Measurements from ENCODE around the gene PAGE2B.
A peak's percentile ranks its signal among the peaks of the same experiment; 100 is the strongest.
"Not testable (repeated sequence)": the region's sequence is repeated elsewhere in the genome, so short reads cannot be mapped to it uniquely, and the experiment has no call there.

The PAGE2B gene, protein sequence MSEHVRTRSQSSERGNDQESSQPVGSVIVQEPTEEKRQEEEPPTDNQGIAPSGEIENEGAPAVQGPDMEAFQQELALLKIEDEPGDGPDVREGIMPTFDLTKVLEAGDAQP

DNA sequence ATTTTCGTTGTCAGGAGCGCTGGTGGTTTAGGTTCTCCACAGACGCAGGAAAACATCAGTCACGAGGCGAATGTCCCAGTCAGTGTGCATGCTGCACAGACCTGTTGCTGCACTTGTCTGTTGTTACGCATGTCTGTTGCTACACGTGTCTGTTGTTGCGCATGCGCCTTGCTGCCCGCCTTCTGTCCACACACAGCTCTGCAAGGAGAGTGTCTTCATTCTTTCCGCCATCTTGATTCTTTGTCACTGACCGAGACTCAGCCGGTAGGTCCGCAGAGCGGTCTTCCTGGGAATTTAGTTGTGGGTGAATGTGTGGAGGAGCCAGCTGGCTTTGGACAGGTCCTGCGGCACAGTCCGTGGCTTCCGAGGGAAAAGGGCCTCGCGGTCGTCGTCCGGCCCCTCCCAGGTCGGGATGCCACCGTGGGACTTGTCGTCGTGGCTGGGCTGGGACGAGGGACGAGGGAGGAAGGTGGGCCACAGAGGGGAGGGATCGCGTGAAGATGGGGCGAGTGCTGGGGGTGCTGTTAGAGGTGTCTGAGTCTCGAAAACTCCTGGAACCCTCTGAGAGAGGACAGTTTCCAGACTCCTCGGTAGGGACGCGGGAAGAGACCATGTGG, at the start of gene PAGE2B:
TSS of gene PAGE2B (plus strand) at position 180 of the 617 bp plus-strand sequence. CDS start 1,012 bp downstream, outside the sequence.
- Mint-ChIP-seq H3K9me3 (no peaks in the 10 kb centered on the region), H3K4me3 (no peak within 1 kb of the TSS), H3K4me1 (ENCODE audit: low read depth) (no peaks in the 10 kb centered on the region), H3K36me3 (ENCODE audit: low read depth) (no peaks in the 10 kb centered on the region), H3K27ac (no peak within 1 kb of the TSS), H3K27me3 (no peaks in the 10 kb centered on the region)

DNA sequence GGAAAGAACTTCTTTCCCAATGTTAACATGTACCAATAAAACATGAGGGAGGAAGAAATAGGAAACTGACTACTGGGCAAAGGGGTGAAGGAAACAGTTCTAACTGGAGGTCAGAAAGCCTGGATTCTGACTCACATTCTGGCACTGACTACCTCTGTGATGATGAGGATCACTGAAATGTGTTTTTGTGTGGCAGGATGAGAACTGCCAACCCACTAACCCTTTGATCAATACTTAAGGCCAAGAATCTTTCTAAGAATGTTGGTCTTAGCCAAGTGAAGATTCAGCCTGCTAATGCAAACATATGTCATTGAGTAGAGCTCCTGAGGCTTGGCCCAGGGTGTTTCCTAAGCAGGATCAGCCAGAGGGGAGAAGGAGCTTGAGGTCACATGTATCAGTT, 48.7 kb upstream of the PAGE2B start:
- Mint-ChIP-seq H3K27me3 (no peaks in the 10 kb centered on the region), H3K4me3 (no peak overlapping the region), H3K9me3 (no peaks in the 10 kb centered on the region), H3K27ac (no peak overlapping the region), H3K36me3 (ENCODE audit: low read depth) (peaks cover 2% of the 10 kb centered on the region), H3K4me1 (ENCODE audit: low read depth) (no peaks in the 10 kb centered on the region)

- Mint-ChIP-seq H3K9me3 (no peaks in the 10 kb centered on the region), H3K4me3 (no peak overlapping the region), H3K27me3 (no peaks in the 10 kb centered on the region), H3K27ac (peak overlapping the region; percentile 36), H3K4me1 (ENCODE audit: low read depth) (no peaks in the 10 kb centered on the region), H3K36me3 (ENCODE audit: low read depth) (no peaks in the 10 kb centered on the region)
Observed at GRCh38 chrX:55026840-55027239, 48.0 kb upstream of the PAGE2B start.

GRCh38 chrX:55028040-55028439, 46.8 kb upstream of the PAGE2B start:
- Mint-ChIP-seq H3K9me3 (no peaks in the 10 kb centered on the region), H3K27me3 (no peaks in the 10 kb centered on the region), H3K27ac (no peak overlapping the region), H3K36me3 (ENCODE audit: low read depth) (no peaks in the 10 kb centered on the region), H3K4me1 (ENCODE audit: low read depth) (no peaks in the 10 kb centered on the region), H3K4me3 (no peak overlapping the region)

GRCh38 chrX:55028611-55029010, 46.2 kb upstream of the PAGE2B start:
- H3K4me1 Mint-ChIP-seq (ENCODE audit: low read depth), result no peaks in the 10 kb centered on the region
- no peak overlapping the region for H3K4me3 Mint-ChIP-seq
- no peaks in the 10 kb centered on the region for H3K9me3 Mint-ChIP-seq
- no peak overlapping the region for H3K27ac Mint-ChIP-seq
- no peaks in the 10 kb centered on the region for H3K36me3 Mint-ChIP-seq (ENCODE audit: low read depth)
- no peaks in the 10 kb centered on the region for H3K27me3 Mint-ChIP-seq

GRCh38 chrX:55029291-55029690, 45.5 kb upstream of the PAGE2B start:
- no peaks in the 10 kb centered on the region for H3K4me1 Mint-ChIP-seq (ENCODE audit: low read depth)
- no peak overlapping the region for H3K4me3 Mint-ChIP-seq
- no peaks in the 10 kb centered on the region for H3K36me3 Mint-ChIP-seq (ENCODE audit: low read depth)
- H3K27ac Mint-ChIP-seq, result no peak overlapping the region
- H3K27me3 Mint-ChIP-seq, result no peaks in the 10 kb centered on the region
- H3K9me3 Mint-ChIP-seq, result no peaks in the 10 kb centered on the region

GRCh38 chrX:55030271-55031205, 44.3 kb upstream of the PAGE2B start, which contains the start of gene ALAS2:
Gene ALAS2 (minus strand): TSS chrX:55030977. CDS start chrX:55026000, 4,977 bp downstream.
- H3K4me3 Mint-ChIP-seq, result no peak within 1 kb of the TSS
- H3K27ac Mint-ChIP-seq, result no peak within 1 kb of the TSS
- H3K36me3 Mint-ChIP-seq (ENCODE audit: low read depth), result no peaks in the 10 kb centered on the region
- no peaks in the 10 kb centered on the region for H3K4me1 Mint-ChIP-seq (ENCODE audit: low read depth)
- H3K9me3 Mint-ChIP-seq, result no peaks in the 10 kb centered on the region
- no peaks in the 10 kb centered on the region for H3K27me3 Mint-ChIP-seq

- Mint-ChIP-seq H3K27ac (no peak overlapping the region), H3K27me3 (no peaks in the 10 kb centered on the region), H3K9me3 (no peaks in the 10 kb centered on the region), H3K36me3 (ENCODE audit: low read depth) (no peaks in the 10 kb centered on the region), H3K4me3 (no peak overlapping the region), H3K4me1 (ENCODE audit: low read depth) (no peaks in the 10 kb centered on the region)
Observed at GRCh38 chrX:55033429-55033828, 41.4 kb upstream of the PAGE2B start.

DNA sequence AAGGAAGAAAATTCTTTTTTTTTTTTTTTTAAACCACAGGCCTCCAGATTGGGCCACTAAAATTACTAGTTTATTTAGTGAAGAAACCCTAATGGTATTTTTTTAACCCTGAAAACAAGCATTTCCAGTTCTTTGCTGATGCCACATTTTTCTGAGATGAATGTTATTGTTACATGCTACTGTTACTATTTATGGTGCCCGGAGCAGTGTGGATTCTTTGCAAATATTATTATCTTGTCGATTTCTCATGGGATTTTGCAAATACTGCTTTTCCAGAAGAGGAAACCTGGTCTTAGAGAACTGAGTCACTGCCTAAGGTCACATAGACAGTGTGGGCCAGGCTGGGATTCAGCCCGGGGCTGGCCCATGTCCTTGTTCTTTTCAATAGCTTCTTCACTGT, 35.4 kb upstream of the PAGE2B start:
- Mint-ChIP-seq H3K4me1 (ENCODE audit: low read depth) (no peaks in the 10 kb centered on the region), H3K36me3 (ENCODE audit: low read depth) (no peaks in the 10 kb centered on the region), H3K27me3 (no peaks in the 10 kb centered on the region), H3K9me3 (no peaks in the 10 kb centered on the region), H3K4me3 (no peak overlapping the region), H3K27ac (no peak overlapping the region)

- Mint-ChIP-seq H3K9me3 (no peaks in the 10 kb centered on the region), H3K36me3 (ENCODE audit: low read depth) (no peaks in the 10 kb centered on the region), H3K27ac (no peak overlapping the region), H3K4me1 (ENCODE audit: low read depth) (no peaks in the 10 kb centered on the region), H3K27me3 (no peaks in the 10 kb centered on the region), H3K4me3 (no peak overlapping the region)
Observed at GRCh38 chrX:55041514-55041913, 33.3 kb upstream of the PAGE2B start.

DNA sequence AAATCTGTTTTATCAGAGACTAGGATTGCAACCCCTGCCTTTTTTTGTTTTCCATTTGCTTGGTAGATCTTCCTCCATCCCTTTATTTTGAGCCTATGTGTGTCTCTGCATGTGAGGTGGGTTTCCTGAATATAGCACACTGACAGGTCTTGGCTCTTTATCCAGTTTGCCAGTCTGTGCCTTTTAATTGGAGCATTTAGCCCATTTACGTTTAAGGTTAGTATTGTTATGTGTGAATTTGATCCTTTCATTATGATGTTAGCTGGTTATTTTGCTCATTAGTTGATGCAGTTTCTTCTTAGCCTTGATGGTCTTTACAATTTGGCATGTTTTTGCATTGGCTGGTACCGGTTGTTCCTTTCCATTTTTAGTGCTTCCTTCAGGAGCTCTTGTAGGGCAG, 24.2 kb upstream of the PAGE2B start:
- H3K36me3 Mint-ChIP-seq (ENCODE audit: low read depth); H3K27me3 Mint-ChIP-seq; H3K9me3 Mint-ChIP-seq; H3K4me1 Mint-ChIP-seq (ENCODE audit: low read depth); H3K4me3 Mint-ChIP-seq; H3K27ac Mint-ChIP-seq: not testable (repeated sequence)

- H3K27ac Mint-ChIP-seq, result no peak overlapping the region
- peaks cover 17% of the 10 kb centered on the region for H3K4me1 Mint-ChIP-seq (ENCODE audit: low read depth)
- H3K27me3 Mint-ChIP-seq, result no peaks in the 10 kb centered on the region
- no peaks in the 10 kb centered on the region for H3K9me3 Mint-ChIP-seq
- peak overlapping the region; percentile 63 for H3K4me3 Mint-ChIP-seq
- H3K36me3 Mint-ChIP-seq (ENCODE audit: low read depth), result no peaks in the 10 kb centered on the region
Observed at GRCh38 chrX:55056820-55057674, 17.8 kb upstream of the PAGE2B start.

GRCh38 chrX:55057675-55058249, 17.1 kb upstream of the PAGE2B start:
- H3K36me3 Mint-ChIP-seq (ENCODE audit: low read depth), result no peaks in the 10 kb centered on the region
- no peaks in the 10 kb centered on the region for H3K27me3 Mint-ChIP-seq
- peak overlapping the region; percentile 63 for H3K4me3 Mint-ChIP-seq
- peaks cover 17% of the 10 kb centered on the region for H3K4me1 Mint-ChIP-seq (ENCODE audit: low read depth)
- H3K9me3 Mint-ChIP-seq, result no peaks in the 10 kb centered on the region
- H3K27ac Mint-ChIP-seq, result no peak overlapping the region

- not testable (repeated sequence) for H3K4me3 Mint-ChIP-seq; H3K36me3 Mint-ChIP-seq (ENCODE audit: low read depth); H3K27me3 Mint-ChIP-seq; H3K9me3 Mint-ChIP-seq; H3K27ac Mint-ChIP-seq; H3K4me1 Mint-ChIP-seq (ENCODE audit: low read depth)
Observed at GRCh38 chrX:55067180-55067579, 7.7 kb upstream of the PAGE2B start.

Data from stimulated activated naive CD8-positive, alpha-beta T cell treated with anti-CD3 and anti-CD28 coated beads, Interleukin-15, Interleukin-2, amounts not matched to agents 100 ng/mL and 50 ng/mL, for 24 hours (primary cell).